Measurements from ENCODE around the gene GBP7. TPM values are rescaled to one million over a fixed set of nuclear protein-coding genes. Genes with fewer than 3 reads are reported as not detected.
A peak's percentile ranks its signal among the peaks of the same experiment; 100 is the strongest.

Gene GBP7
- total RNA-seq, 1 donor from 2014 or later: not detected

DNA sequence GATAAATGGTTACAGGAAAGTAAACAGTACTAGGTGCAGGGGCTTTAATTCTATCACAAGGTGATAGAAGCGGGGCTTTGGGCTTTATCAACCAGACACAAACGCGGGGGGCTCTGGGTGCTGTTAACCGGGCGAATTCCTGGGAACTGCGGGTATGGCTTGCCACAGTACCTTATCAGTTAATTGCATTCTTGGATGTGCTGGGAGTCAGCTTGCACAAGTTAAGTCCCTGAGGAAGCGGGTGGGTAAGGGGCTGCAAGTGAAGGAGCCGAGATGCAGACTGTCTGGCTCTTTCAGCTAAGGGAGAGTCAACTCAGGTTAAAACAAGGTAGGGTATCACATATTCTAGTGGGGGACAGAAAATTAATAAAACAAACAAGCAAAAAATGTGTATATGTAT, 22.3 kb upstream of the GBP7 start:
- H3K4me3 ChIP-seq (ENCODE audit: low read depth, low read length): peak overlapping the region; percentile 32
- DNase-seq (ENCODE audit: low read depth): no peak
- TF ChIP-seq, protein P1, sequence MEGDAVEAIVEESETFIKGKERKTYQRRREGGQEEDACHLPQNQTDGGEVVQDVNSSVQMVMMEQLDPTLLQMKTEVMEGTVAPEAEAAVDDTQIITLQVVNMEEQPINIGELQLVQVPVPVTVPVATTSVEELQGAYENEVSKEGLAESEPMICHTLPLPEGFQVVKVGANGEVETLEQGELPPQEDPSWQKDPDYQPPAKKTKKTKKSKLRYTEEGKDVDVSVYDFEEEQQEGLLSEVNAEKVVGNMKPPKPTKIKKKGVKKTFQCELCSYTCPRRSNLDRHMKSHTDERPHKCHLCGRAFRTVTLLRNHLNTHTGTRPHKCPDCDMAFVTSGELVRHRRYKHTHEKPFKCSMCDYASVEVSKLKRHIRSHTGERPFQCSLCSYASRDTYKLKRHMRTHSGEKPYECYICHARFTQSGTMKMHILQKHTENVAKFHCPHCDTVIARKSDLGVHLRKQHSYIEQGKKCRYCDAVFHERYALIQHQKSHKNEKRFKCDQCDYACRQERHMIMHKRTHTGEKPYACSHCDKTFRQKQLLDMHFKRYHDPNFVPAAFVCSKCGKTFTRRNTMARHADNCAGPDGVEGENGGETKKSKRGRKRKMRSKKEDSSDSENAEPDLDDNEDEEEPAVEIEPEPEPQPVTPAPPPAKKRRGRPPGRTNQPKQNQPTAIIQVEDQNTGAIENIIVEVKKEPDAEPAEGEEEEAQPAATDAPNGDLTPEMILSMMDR (IDR thresholded peaks at IDR 0.05; ENCODE audit: insufficient read depth, low read length, poor library complexity, severe bottlenecking): no peak
- H3K36me3 ChIP-seq (ENCODE audit: control insufficient read depth, insufficient read depth, low read length): no peaks in the 10 kb centered on the region
- no peaks in the 10 kb centered on the region for H3K27me3 ChIP-seq (ENCODE audit: control insufficient read depth, insufficient read depth, low read length)

DNA sequence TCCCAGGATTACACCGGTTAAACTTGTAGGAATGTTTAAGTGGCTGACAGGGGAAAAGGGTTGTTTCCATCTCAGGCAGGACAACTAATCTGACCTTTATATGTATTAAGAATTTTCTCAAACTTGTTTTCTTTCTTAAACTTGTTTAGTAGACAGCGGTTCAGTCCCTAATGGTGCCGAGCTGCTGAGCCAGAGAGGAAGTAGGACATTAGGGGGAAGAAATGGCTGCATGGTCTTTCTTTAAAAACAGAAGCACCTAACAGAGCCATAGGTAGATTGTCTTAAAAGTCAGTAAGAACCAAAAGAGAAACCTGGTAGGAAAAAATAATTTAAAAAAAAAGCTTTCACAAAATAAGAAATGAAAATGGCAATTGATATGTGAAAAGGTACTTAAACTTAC, 19.7 kb upstream of the GBP7 start:
- TF ChIP-seq, protein P1 (IDR thresholded peaks at IDR 0.05; ENCODE audit: insufficient read depth, low read length, poor library complexity, severe bottlenecking): no peak
- H3K4me3 ChIP-seq (ENCODE audit: low read depth, low read length): no peak overlapping the region
- no peak for DNase-seq (ENCODE audit: low read depth)
- H3K27me3 ChIP-seq (ENCODE audit: control insufficient read depth, insufficient read depth, low read length): no peaks in the 10 kb centered on the region
- no peaks in the 10 kb centered on the region for H3K36me3 ChIP-seq (ENCODE audit: control insufficient read depth, insufficient read depth, low read length)

DNA sequence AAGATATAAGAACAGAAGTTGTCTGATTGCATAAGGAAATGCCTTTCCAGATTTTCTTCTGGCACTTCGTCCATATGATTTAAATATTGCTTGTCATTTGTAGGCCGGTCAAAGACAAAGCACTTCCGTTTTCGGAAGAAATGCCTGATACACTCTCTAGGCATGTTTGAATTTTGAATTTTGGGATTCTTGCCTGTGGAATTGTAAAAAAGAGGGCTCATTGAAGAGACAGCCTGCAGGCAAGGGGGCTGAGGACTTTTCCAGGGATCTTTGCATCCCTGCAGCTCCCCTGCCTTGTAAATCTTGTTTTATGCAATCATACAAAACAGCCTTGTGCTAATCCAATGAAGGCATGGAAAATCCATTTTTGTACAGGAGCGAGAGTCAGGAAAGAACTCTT, 15.5 kb upstream of the GBP7 start:
- TF ChIP-seq, protein P1 (IDR thresholded peaks at IDR 0.05; ENCODE audit: insufficient read depth, low read length, poor library complexity, severe bottlenecking): no peak
- DNase-seq (ENCODE audit: low read depth): no peak
- Histone ChIP-seq H3K27me3 (ENCODE audit: control insufficient read depth, insufficient read depth, low read length) (no peaks in the 10 kb centered on the region), H3K4me3 (ENCODE audit: low read depth, low read length) (no peak overlapping the region), H3K36me3 (ENCODE audit: control insufficient read depth, insufficient read depth, low read length) (no peaks in the 10 kb centered on the region)

DNA sequence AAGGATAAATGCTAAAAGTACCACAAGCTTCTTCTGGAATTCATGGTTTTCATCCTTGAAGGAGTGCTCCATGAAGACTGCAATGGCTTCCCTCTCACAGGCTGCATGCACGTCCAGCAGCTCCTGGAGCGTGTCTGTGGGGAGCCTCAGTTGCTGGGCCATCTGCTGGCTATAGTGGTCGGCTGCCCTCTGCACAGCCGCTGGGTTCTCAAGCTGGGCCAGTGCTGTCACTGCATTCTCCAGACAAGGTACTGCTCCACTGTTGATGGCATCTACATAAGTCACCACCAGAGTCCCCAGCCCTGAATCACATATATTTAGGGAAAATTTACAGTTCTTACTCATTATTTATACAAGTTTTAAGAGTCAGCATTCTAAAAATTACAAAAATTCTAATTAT, 14.2 kb upstream of the GBP7 start:
- TF ChIP-seq, protein P1 (IDR thresholded peaks at IDR 0.05; ENCODE audit: insufficient read depth, low read length, poor library complexity, severe bottlenecking): no peak
- H3K36me3 ChIP-seq (ENCODE audit: control insufficient read depth, insufficient read depth, low read length): no peaks in the 10 kb centered on the region
- no peak for DNase-seq (ENCODE audit: low read depth)

DNA sequence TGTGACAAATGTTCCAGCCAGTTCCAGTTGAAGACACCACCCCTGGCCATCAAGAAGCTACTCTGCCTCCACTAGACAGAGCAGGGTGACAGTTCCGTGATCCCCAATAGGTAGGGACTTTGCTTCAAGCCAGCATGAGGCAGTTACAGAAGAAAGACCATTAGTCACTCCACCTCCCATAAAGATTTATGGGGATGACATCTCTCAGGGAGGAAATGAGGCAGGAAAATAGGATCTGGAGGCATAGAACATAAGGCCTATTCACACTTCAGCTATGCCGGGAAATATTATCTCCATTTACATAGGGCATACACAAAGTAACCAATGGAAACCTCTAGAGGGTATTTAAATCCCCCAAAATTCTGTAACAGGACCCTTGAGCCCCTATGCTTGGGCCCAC, 3.5 kb upstream of the GBP7 start:
- Histone ChIP-seq H3K36me3 (ENCODE audit: control insufficient read depth, insufficient read depth, low read length) (no peaks in the 10 kb centered on the region), H3K27me3 (ENCODE audit: control insufficient read depth, insufficient read depth, low read length) (no peaks in the 10 kb centered on the region), H3K4me3 (ENCODE audit: low read depth, low read length) (no peak overlapping the region)
- no peak for DNase-seq (ENCODE audit: low read depth)
- TF ChIP-seq, protein P1 (IDR thresholded peaks at IDR 0.05; ENCODE audit: insufficient read depth, low read length, poor library complexity, severe bottlenecking): no peak

More for the DNA sequence above, 14.2 kb upstream of the GBP7 start:
- Histone ChIP-seq H3K4me3 (ENCODE audit: low read depth, low read length) (no peak overlapping the region), H3K27me3 (ENCODE audit: control insufficient read depth, insufficient read depth, low read length) (no peaks in the 10 kb centered on the region)

DNA sequence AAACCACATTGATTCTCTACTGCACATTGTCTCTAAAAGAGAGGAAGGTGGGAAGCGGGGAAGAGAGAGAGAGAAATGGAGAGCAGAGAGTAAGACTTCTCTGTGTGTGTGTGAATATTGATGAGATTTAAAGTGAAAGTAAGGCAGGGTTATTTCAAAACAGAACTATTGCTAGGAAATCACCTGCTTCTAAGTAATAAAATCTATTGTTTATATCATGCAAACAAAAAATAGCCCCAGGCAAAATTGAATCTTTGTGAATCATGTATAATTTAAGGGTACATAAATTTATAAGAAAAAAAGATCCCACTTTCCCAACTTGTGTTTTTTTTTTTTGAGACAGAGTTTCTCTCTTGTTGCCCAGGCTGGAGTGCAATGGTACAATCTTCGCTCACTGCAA, 1.2 kb upstream of the GBP7 start:
- no peak for DNase-seq (ENCODE audit: low read depth)
- TF ChIP-seq, protein P1 (IDR thresholded peaks at IDR 0.05; ENCODE audit: insufficient read depth, low read length, poor library complexity, severe bottlenecking): no peak
- Histone ChIP-seq H3K36me3 (ENCODE audit: control insufficient read depth, insufficient read depth, low read length) (no peaks in the 10 kb centered on the region), H3K27me3 (ENCODE audit: control insufficient read depth, insufficient read depth, low read length) (no peaks in the 10 kb centered on the region), H3K4me3 (ENCODE audit: low read depth, low read length) (no peak overlapping the region)

Data from kidney epithelial cell (primary cell).